Stimulated activated effector memory CD8-positive, alpha-beta T cell treated with anti-CD3 and anti-CD28 coated beads, Interleukin-12 subunit alpha, Interleukin-12 subunit beta, amount 100 ng/mL, for 72 hours (primary cell): ENCODE results near the gene SP7.
"Not testable (repeated sequence)": the region's sequence is repeated elsewhere in the genome, so short reads cannot be mapped to it uniquely, and the experiment has no call there.

Experiments
- ATAC-seq: fragments of 150-1000 bp; cut with Tn5 transposase; 2 replicates; pipeline ENCODE4 v1.10.0; 2021
- DNase-seq, 2 donors: peaks; one replicate each; pipeline ENCODE4 v3.0.0; 2021 to 2022; ENCODE audit warnings: low spot score in 2 of 2
- H3K27ac Mint-ChIP-seq: one replicate; pipeline ENCODE4 v1.8.0; 2022; ENCODE audit warnings: mild to moderate bottlenecking, mixed read lengths
- H3K36me3 Mint-ChIP-seq: one replicate; pipeline ENCODE4 v1.8.0; 2022; ENCODE audit warnings: mild to moderate bottlenecking, mixed read lengths
- H3K4me1 Mint-ChIP-seq: one replicate; pipeline ENCODE4 v1.8.0; 2022; ENCODE audit warnings: mixed read lengths
- H3K4me3 Mint-ChIP-seq: one replicate; pipeline ENCODE4 v1.8.0; 2022; ENCODE audit warnings: mild to moderate bottlenecking, mixed read lengths
- H3K9me3 Mint-ChIP-seq: one replicate; pipeline ENCODE4 v1.8.0; 2022; ENCODE audit warnings: mixed read lengths

Gene SP7

GRCh38 chr12:53333845-53334244 lies 2.3 kb downstream of the SP7 start:
- Mint-ChIP-seq H3K4me1 (peaks cover 11% of the 10 kb centered on the region), H3K36me3 (peaks cover 4% of the 10 kb centered on the region), H3K4me3 (no peak overlapping the region), H3K9me3 (no peaks in the 10 kb centered on the region), H3K27ac (peak overlapping the region; percentile 15)
- DNase-seq (no peak), ATAC-seq (no peak)

- peaks cover 9% of the 10 kb centered on the region for H3K4me1 Mint-ChIP-seq
- no peak overlapping the region for H3K4me3 Mint-ChIP-seq
- ATAC-seq (no peak), DNase-seq (no peak)
- H3K36me3 Mint-ChIP-seq: peaks cover 2% of the 10 kb centered on the region
- peak overlapping the region; percentile 15 for H3K27ac Mint-ChIP-seq
- no peaks in the 10 kb centered on the region for H3K9me3 Mint-ChIP-seq
Observed at GRCh38 chr12:53333289-53333688, 2.9 kb downstream of the SP7 start.

- H3K4me1 Mint-ChIP-seq: peaks cover 4% of the 10 kb centered on the region
- H3K27ac Mint-ChIP-seq: peak overlapping the region; percentile 45
- no peaks in the 10 kb centered on the region for H3K36me3 Mint-ChIP-seq
- DNase-seq: no peak
- no peaks in the 10 kb centered on the region for H3K9me3 Mint-ChIP-seq
- ATAC-seq: no peak
- H3K4me3 Mint-ChIP-seq: no peak overlapping the region
Observed at GRCh38 chr12:53332744-53333143, 3.4 kb downstream of the SP7 start.

- H3K4me3 Mint-ChIP-seq, DNase-seq, H3K9me3 Mint-ChIP-seq, H3K4me1 Mint-ChIP-seq, H3K36me3 Mint-ChIP-seq, ATAC-seq: not testable (repeated sequence)
- peak overlapping the region; percentile 45 for H3K27ac Mint-ChIP-seq
Observed at GRCh38 chr12:53332339-53332738, 3.8 kb downstream of the SP7 start.

GRCh38 chr12:53330671-53331070 lies 5.5 kb downstream of the SP7 start:
- no peak overlapping the region for H3K27ac Mint-ChIP-seq
- peaks cover 4% of the 10 kb centered on the region for H3K4me1 Mint-ChIP-seq
- DNase-seq: no peak
- no peaks in the 10 kb centered on the region for H3K36me3 Mint-ChIP-seq
- H3K4me3 Mint-ChIP-seq: no peak overlapping the region
- ATAC-seq: no peak
- H3K9me3 Mint-ChIP-seq: no peaks in the 10 kb centered on the region

- Mint-ChIP-seq H3K4me3 (no peak overlapping the region), H3K9me3 (no peaks in the 10 kb centered on the region), H3K4me1 (peaks cover 17% of the 10 kb centered on the region), H3K36me3 (peaks cover 6% of the 10 kb centered on the region), H3K27ac (no peak overlapping the region)
- DNase-seq: no peak
- ATAC-seq: no peak
Observed at GRCh38 chr12:53328043-53328435, 8.1 kb downstream of the SP7 start.

GRCh38 chr12:53327435-53328042 lies 8.6 kb downstream of the SP7 start:
- DNase-seq (no peak), ATAC-seq (no peak)
- Mint-ChIP-seq H3K36me3 (peaks cover 6% of the 10 kb centered on the region), H3K27ac (no peak overlapping the region), H3K4me3 (no peak overlapping the region), H3K9me3 (no peaks in the 10 kb centered on the region), H3K4me1 (peaks cover 17% of the 10 kb centered on the region)

- peaks cover 6% of the 10 kb centered on the region for H3K36me3 Mint-ChIP-seq
- ATAC-seq (no peak), DNase-seq (no peak)
- no peaks in the 10 kb centered on the region for H3K9me3 Mint-ChIP-seq
- peaks cover 20% of the 10 kb centered on the region for H3K4me1 Mint-ChIP-seq
- H3K4me3 Mint-ChIP-seq: peak overlapping the region; percentile 77
- no peak overlapping the region for H3K27ac Mint-ChIP-seq
Observed at GRCh38 chr12:53326460-53327185, 9.5 kb downstream of the SP7 start.

- Mint-ChIP-seq H3K9me3 (no peaks in the 10 kb centered on the region), H3K36me3 (peaks cover 17% of the 10 kb centered on the region), H3K4me3 (peak overlapping the region; percentile 77), H3K27ac (peak overlapping the region; percentile 87), H3K4me1 (peaks cover 30% of the 10 kb centered on the region)
- DNase-seq (peak; percentile 6 to 58), ATAC-seq (no peak)
Observed at GRCh38 chr12:53325511-53326061, 10.6 kb downstream of the SP7 start.

GRCh38 chr12:53324779-53325510 lies 11.2 kb downstream of the SP7 start:
- ATAC-seq: peak; percentile 81
- Mint-ChIP-seq H3K4me1 (peaks cover 37% of the 10 kb centered on the region), H3K9me3 (no peaks in the 10 kb centered on the region), H3K4me3 (peak overlapping the region; percentile 77), H3K36me3 (peaks cover 22% of the 10 kb centered on the region), H3K27ac (peak overlapping the region; percentile 87)
- DNase-seq: peak; percentile 83 to 92

GRCh38 chr12:53324113-53324778 lies 11.9 kb downstream of the SP7 start:
- peak; percentile 43 to 84 for DNase-seq
- Mint-ChIP-seq H3K9me3 (no peaks in the 10 kb centered on the region), H3K27ac (peak overlapping the region; percentile 87), H3K4me1 (peaks cover 38% of the 10 kb centered on the region), H3K36me3 (peaks cover 29% of the 10 kb centered on the region), H3K4me3 (peak overlapping the region; percentile 77)
- ATAC-seq: peak; percentile 44

GRCh38 chr12:53320352-53321195 lies 15.6 kb downstream of the SP7 start:
- peaks cover 39% of the 10 kb centered on the region for H3K4me1 Mint-ChIP-seq
- H3K36me3 Mint-ChIP-seq: peaks cover 61% of the 10 kb centered on the region
- no peak for DNase-seq
- peak overlapping the region; percentile 94 for H3K27ac Mint-ChIP-seq
- peak overlapping the region; percentile 87 for H3K4me3 Mint-ChIP-seq
- ATAC-seq: no peak
- no peaks in the 10 kb centered on the region for H3K9me3 Mint-ChIP-seq

GRCh38 chr12:53313996-53314395 lies 22.2 kb downstream of the SP7 start:
- peak overlapping the region; percentile 41 for H3K27ac Mint-ChIP-seq
- no peak overlapping the region for H3K4me3 Mint-ChIP-seq
- DNase-seq (no peak), ATAC-seq (no peak)
- peaks cover 78% of the 10 kb centered on the region for H3K36me3 Mint-ChIP-seq
- peaks cover 11% of the 10 kb centered on the region for H3K4me1 Mint-ChIP-seq
- H3K9me3 Mint-ChIP-seq: no peaks in the 10 kb centered on the region

GRCh38 chr12:53308276-53308675 lies 27.9 kb downstream of the SP7 start:
- Mint-ChIP-seq H3K4me3 (no peak overlapping the region), H3K27ac (peak overlapping the region; percentile 76), H3K4me1 (peaks cover 1% of the 10 kb centered on the region), H3K9me3 (no peaks in the 10 kb centered on the region), H3K36me3 (peaks cover 86% of the 10 kb centered on the region)
- ATAC-seq: no peak
- DNase-seq: no peak
